Measurements from ENCODE around the gene MZF1. TPM values are rescaled to one million over a fixed set of nuclear protein-coding genes. Genes with fewer than 3 reads are reported as not detected.

MZF1 gene
- total and polyA plus RNA-seq, 9 of the 15 experiments (the other 6 are each of a cell fraction or from before 2014, with no cell fraction given), result 0.31 to 29.3 (median 11.5) TPM

- 48% methylated on average over 23 of the region's 24 CpGs for WGBS (ENCODE audit: insufficient coverage, low coverage, missing lambda C conversion rate)
- ChIA-PET CTCF (ENCODE audit: low intra/inter-chr PET ratio) (no interaction called here), POLR2A (interaction anchor here (0.5 to 2.9 kb wide), 5 partner anchors 9 to 72 kb away, joined by 3 to 24 read pairs (median 3); partner anchors contain the start of gene CHMP2A)
- Histone ChIP-seq H2AFZ (ENCODE audit: low read depth, low read length) (peak overlapping the region; percentile 99), H4K20me1 (replicated peaks; ENCODE audit: control insufficient read depth, insufficient read depth, low read length) (no peaks in the 10 kb centered on the region), H3K4me2 (ENCODE audit: insufficient read depth, low read length) (peak overlapping the region; percentile 96), H3K9me1 (ENCODE audit: control insufficient read depth, insufficient read depth, low read length) (no peaks in the 10 kb centered on the region), H3K9ac (ENCODE audit: insufficient read depth in 1 of 2, low read depth in 2 of 2, low read length in 2 of 2) (peak overlapping the region; percentile 95 to 97), H3K36me3 (ENCODE audit: control insufficient read depth, insufficient read depth, low read length) (peaks cover 39% of the 10 kb centered on the region; the same call in 2 of the 3 replicates), H3K79me2 (ENCODE audit: control insufficient read depth, insufficient read depth, low read length) (peaks cover 21% of the 10 kb centered on the region), H3K27me3 (ENCODE audit: control insufficient read depth in 2 of 2, insufficient read depth in 2 of 2, low read length in 2 of 2) (no peaks in the 10 kb centered on the region), H3K9me3 (replicated peaks; ENCODE audit: control insufficient read depth, insufficient read depth, low read depth, low read length) (no peaks in the 10 kb centered on the region), H3K4me1 (replicated peaks in 1 of 2; ENCODE audit: control insufficient read depth in 2 of 2, insufficient read depth in 2 of 2, low read length in 2 of 2) (peaks cover 25 to 33% of the 10 kb centered on the region in 2 experiments; a peak in 4 of 5 replicates), H3K27ac (ENCODE audit: extremely low read depth, low read depth, low read length) (peak overlapping the region; percentile 99; the same call in 1 of the 3 replicates), H3K4me3 (peak overlapping the region; percentile 71)
- ATAC-seq (no peak), DNase-seq (ENCODE audit: extremely low read depth in 1 of 4, low spot score in 3 of 4) (no peak), FAIRE-seq (no peak)
- intact Hi-C loops (cut with micrococcal nuclease), result no loop called here
- no TSS peak for BruUV-seq (replicated peaks)
- in situ Hi-C loops (cut with MboI), result no loop called here
- no peak for TF ChIP-seq ZNF121 (CRISPR knock-in tag; conservative IDR thresholded peaks at IDR 0.05)
- TF ChIP-seq MYBL2 (IDR thresholded peaks at IDR 0.05; ENCODE audit: low read depth), result no peak
- no peak for TF ChIP-seq MYBL2 (CRISPR knock-in tag; IDR thresholded peaks at IDR 0.05; ENCODE audit: borderline replicate concordance)
- no peak for TF ChIP-seq PPARD (CRISPR knock-in tag; IDR thresholded peaks at IDR 0.05)
- no peak for TF ChIP-seq ZNF175 (CRISPR knock-in tag; IDR thresholded peaks at IDR 0.05; ENCODE audit: low read depth)
- TF ChIP-seq SPI1 (IDR thresholded peaks at IDR 0.05; ENCODE audit: borderline replicate concordance, low read depth, low read length), result peak; percentile 71
- TF ChIP-seq FOXO4 (CRISPR knock-in tag; IDR thresholded peaks at IDR 0.05), result no peak
- peak; percentile 54 for TF ChIP-seq ZNF740 (CRISPR knock-in tag; IDR thresholded peaks at IDR 0.05)
- peak in 1 of 2 experiments; percentile 59; a peak in 1 of 4 replicates for TF ChIP-seq ZNF740 (tag; IDR thresholded peaks at IDR 0.05)
- TF ChIP-seq NFIC (IDR thresholded peaks at IDR 0.05), result peak; percentile 92
- no peak for TF ChIP-seq TOE1 (IDR thresholded peaks at IDR 0.05; ENCODE audit: borderline replicate concordance)
- TF ChIP-seq TOE1 (CRISPR knock-in tag; IDR thresholded peaks at IDR 0.05; ENCODE audit: borderline replicate concordance, low read depth), result no peak
- TF ChIP-seq CC2D1A (IDR thresholded peaks at IDR 0.05), result no peak
- peak; percentile 66 to 70; a peak in 3 of 4 replicates for TF ChIP-seq SIX5 (IDR thresholded peaks at IDR 0.05; ENCODE audit: borderline replicate concordance in 1 of 2, insufficient read depth in 1 of 2, low read depth in 1 of 2, low read length in 2 of 2)
- TF ChIP-seq NFIX (CRISPR knock-in tag; IDR thresholded peaks at IDR 0.05; ENCODE audit: low read depth), result peak; percentile 39; the same call in 1 of the 2 replicates
- TF ChIP-seq HDAC3 (IDR thresholded peaks at IDR 0.05; ENCODE audit: borderline replicate concordance, partially characterized antibody), result no peak
- no peak for TF ChIP-seq GTF2A2 (tag; IDR thresholded peaks at IDR 0.05)
- TF ChIP-seq POLR3G (IDR thresholded peaks at IDR 0.05; ENCODE audit: extremely low read depth, insufficient read length, insufficient replicate concordance), result no peak
- TF ChIP-seq SMARCA4 (IDR thresholded peaks at IDR 0.05), result no peak
- peak; percentile 19 for TF ChIP-seq CREBBP (IDR thresholded peaks at IDR 0.05; ENCODE audit: low read depth, low read length)
- peak; percentile 83 for TF ChIP-seq HCFC1 (IDR thresholded peaks at IDR 0.05; ENCODE audit: low read depth, low read length)
These were observed 913 bp downstream of the MZF1 start for GRCh38 chr19:58572026-58572817.

All from K562 (cell line).